ENCODE measurements around the gene ANKRD17.
A peak's percentile ranks its signal among the peaks of the same experiment; 100 is the strongest.

Gene ANKRD17, protein sequence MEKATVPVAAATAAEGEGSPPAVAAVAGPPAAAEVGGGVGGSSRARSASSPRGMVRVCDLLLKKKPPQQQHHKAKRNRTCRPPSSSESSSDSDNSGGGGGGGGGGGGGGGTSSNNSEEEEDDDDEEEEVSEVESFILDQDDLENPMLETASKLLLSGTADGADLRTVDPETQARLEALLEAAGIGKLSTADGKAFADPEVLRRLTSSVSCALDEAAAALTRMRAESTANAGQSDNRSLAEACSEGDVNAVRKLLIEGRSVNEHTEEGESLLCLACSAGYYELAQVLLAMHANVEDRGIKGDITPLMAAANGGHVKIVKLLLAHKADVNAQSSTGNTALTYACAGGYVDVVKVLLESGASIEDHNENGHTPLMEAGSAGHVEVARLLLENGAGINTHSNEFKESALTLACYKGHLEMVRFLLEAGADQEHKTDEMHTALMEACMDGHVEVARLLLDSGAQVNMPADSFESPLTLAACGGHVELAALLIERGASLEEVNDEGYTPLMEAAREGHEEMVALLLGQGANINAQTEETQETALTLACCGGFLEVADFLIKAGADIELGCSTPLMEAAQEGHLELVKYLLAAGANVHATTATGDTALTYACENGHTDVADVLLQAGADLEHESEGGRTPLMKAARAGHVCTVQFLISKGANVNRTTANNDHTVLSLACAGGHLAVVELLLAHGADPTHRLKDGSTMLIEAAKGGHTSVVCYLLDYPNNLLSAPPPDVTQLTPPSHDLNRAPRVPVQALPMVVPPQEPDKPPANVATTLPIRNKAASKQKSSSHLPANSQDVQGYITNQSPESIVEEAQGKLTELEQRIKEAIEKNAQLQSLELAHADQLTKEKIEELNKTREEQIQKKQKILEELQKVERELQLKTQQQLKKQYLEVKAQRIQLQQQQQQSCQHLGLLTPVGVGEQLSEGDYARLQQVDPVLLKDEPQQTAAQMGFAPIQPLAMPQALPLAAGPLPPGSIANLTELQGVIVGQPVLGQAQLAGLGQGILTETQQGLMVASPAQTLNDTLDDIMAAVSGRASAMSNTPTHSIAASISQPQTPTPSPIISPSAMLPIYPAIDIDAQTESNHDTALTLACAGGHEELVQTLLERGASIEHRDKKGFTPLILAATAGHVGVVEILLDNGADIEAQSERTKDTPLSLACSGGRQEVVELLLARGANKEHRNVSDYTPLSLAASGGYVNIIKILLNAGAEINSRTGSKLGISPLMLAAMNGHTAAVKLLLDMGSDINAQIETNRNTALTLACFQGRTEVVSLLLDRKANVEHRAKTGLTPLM (N-terminal part only)

DNA sequence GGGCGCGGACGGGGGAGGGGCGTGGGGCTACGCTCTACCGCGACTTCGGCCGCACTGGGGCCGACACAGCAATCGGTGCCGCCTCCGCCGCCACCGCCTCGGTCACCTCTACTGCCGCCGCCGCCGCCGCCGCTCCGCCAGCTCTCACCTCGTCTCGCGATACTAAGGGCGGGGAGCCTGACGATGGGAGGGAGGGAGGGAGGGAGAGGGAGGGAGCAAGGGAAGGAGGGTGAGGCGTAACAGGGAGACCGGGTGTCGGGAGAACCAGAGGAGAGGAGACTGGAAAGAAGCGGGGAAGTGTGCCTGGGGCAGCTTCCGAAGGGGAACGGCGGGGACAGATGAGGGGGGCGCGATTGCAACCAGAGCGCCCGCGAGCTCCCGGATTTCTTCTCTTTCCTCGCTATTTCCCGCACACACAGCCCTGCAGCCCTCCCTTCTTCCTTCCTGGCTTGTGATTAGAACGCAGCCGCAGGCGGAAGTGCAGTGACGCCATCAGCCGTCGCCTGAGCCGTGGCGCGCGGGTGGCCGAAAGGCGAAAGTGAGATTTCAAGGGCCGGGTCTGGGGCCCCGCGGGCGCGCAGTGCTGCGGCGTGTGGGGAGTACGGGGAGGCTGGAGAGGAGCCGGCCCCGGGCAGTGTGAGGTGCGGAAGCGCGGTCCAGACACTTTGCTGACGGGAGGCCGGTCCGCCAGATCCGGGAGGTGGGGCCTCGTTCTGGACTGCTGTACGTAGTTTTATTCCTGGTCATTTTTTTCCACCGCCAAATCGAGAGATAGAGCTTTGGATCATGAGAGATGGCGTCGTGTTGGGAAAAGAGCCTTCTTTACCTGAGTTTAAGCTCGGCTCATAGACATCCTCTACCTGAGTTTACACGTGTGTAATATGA, at the start of gene ANKRD17:
ANKRD17 (minus strand) TSS at position 113 of the 885 bp plus-strand sequence. CDS start 130 bp downstream, outside the sequence.
- TF ChIP-seq, protein P1, sequence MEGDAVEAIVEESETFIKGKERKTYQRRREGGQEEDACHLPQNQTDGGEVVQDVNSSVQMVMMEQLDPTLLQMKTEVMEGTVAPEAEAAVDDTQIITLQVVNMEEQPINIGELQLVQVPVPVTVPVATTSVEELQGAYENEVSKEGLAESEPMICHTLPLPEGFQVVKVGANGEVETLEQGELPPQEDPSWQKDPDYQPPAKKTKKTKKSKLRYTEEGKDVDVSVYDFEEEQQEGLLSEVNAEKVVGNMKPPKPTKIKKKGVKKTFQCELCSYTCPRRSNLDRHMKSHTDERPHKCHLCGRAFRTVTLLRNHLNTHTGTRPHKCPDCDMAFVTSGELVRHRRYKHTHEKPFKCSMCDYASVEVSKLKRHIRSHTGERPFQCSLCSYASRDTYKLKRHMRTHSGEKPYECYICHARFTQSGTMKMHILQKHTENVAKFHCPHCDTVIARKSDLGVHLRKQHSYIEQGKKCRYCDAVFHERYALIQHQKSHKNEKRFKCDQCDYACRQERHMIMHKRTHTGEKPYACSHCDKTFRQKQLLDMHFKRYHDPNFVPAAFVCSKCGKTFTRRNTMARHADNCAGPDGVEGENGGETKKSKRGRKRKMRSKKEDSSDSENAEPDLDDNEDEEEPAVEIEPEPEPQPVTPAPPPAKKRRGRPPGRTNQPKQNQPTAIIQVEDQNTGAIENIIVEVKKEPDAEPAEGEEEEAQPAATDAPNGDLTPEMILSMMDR (IDR thresholded peaks at IDR 0.05) = no peak

DNA sequence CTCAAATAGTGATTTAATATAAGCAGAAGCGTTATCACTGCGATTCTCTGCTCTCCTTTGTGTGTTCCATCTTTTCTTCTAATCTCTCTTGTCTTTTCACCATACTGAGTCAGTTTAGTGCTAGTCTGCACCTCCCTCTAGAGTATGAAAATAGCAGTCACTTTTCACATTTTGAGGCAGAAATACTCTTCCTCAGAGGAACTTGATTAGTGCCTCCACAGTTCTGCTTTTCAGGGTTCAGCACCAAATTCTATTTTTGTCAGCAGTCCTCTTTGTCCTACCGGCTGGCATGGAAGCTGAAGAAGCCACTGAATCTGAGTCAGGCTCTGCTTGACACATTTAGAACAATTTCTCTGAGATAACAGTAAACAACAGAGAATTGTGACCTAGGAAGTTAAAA, 49.7 kb upstream of the ANKRD17 start:
- TF ChIP-seq, protein P1 (IDR thresholded peaks at IDR 0.05) = peak; percentile 35; the same call in 1 of the 2 replicates

DNA sequence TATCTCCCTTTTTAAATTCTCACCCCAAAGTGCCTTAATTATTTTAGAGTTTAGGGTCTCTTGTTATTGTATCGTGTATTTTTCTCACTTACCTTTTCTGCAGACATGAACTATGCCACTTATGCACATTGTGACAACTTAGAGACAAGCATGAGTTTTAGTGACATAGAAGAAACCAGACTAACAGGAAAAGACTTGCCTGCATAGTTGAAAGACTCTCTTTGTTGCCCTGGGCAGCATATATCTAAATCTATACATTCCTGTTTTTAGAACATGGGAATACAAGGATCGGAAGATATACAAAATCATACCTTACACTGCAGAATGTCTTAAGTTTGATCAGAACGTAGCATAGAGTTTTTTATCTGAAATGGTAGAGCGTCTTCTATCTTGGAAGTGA, 45.1 kb upstream of the ANKRD17 start:
- TF ChIP-seq, protein P1 (IDR thresholded peaks at IDR 0.05) = no peak

DNA sequence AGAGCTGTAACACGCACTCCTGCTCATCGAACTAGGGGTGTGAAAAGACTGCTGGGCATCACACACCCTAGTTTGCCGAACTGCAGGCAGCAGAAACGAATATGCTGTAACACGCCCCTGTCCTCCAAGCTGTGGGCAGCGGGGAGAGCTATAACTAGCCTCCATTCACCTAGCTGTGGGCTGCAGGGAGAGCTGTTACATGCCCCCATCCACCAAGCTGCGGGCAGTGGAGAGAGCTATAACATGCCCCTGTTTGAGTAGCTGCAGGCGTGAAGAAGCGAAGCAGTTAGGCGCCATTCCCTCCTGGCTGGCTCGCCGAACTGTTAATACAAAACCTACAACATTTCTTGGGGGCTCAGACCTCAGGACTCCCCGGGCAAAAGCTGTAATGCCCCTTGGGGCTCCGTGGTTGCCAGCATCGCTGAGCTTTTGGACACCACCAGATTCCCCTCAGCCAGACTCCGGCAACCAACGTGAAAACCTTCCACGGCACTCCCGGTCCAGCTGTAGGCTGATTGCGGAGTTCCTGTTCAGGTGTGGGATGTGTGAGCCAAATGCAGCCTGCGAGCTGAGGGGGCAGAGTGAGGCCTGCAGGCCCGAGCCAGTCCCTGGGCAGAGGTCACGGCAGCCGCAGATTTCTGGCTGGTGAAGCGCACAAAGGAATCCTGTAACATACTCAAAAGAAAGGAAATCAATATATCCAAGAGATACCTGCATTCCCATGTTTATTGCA, 41.1 kb upstream of the ANKRD17 start:
- TF ChIP-seq, protein P1 (IDR thresholded peaks at IDR 0.05) = no peak

DNA sequence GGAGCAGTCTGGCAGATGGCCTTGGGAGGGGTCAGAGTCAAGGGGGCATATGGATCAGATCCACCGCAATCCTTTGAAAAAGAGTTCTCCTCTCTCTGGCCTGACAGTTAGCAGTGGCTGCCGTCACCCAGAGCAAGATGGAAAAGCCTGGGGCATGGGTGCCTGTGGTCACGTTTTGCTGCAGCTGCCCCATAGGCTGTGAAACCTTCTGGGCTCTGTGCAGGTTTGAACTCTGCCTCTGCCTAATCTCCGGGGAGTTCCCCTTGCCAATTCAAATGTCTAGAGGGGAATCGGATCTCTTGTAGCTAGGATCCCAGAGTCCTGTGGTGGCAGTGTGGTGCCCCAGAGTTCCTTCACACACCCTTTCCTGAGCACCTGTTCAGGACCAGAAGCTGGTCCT, 23.4 kb upstream of the ANKRD17 start:
- TF ChIP-seq, protein P1 (IDR thresholded peaks at IDR 0.05) = no peak

DNA sequence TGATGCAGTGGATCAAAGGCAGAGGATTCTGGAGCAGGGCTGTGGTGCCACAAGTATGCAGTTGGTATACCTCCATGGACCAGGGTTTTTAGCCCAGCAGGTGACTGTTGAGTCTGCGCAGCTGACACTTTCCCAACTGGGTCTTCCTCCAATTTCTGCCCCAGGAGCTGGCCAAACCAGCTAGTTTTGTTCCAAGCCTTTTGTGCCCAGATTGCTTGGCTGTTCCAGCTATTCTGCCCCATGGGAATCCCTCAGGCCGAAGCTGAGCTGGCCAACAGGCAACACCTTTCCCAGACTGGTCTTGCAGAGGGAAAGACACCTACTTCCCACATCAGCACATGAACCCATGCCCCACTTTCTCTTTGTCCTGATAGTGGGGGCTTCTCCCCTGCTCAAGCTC, 22.8 kb upstream of the ANKRD17 start:
- TF ChIP-seq, protein P1 (IDR thresholded peaks at IDR 0.05) = no peak
